AG09309 (cell line): ENCODE measurements around the gene LARP4.

ENCODE experiments used
- DNase-seq: peaks from one replicate; pipeline ENCODE4 v3.0.0-alpha.2; 2010; ENCODE audit warnings: low read depth
- H3K4me3 ChIP-seq: 2 replicates; pipeline ENCODE4 v1.5.1; 2011; ENCODE audit warnings: mild to moderate bottlenecking, low read depth, low read length, moderate library complexity; ENCODE audit not compliant: control insufficient read depth
- CTCF ChIP-seq: IDR thresholded peaks from 2 replicates; pipeline ENCODE4 v1.5.1; 2011; ENCODE audit warnings: mild to moderate bottlenecking, low read depth, low read length, inconsistent platforms; ENCODE audit not compliant: insufficient read depth, control insufficient read depth; ENCODE audit errors: missing control alignments

The LARP4 gene

DNA sequence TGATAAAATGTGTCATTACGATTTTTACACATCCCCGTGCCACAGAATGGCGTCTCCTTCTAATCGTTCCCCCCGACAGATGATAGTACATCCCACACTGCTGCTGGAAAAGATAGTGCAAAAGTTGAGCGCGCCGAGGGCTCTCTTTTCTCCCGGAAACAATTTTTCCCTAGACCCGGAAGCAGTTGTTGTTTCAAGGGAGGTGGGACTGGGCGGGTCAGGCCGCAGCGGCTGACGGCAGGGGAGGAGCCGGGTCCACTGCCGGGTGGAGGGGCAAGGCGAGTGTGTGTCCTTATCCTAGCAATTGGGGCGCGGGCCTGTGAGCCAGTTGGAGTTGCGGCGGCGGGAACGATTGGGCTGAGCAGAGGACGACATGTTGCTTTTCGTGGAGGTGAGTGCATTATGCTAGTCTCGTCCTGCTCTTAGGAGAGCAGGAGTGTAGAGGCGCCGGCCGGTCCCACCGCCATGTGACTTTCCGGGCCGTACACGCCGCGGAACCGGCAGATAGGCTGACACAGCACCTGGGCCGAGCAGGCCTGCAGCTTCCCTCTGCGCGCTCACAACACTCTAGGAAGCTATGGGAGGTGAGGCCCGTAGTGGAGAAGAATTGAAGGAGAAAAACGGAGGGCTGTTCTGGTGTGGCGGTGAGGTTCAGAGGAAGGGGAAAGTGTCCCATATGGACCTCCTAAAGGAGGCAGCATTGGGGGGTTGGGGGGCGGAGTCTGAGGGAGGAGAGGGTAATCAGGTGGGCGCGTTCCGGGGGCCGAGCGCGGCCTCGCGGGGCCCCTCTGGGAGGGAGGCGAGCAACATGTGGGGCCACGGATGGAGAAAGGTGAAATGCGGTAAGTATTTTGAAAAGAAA is at the start of gene LARP4:
Gene LARP4, plus strand, starts transcription at position 248 of the 862 bp plus-strand sequence. Its CDS starts 126 bp downstream, at position 374.
- peak; percentile 51 for DNase-seq
- TF ChIP-seq CTCF: no peak
- H3K4me3 ChIP-seq: peak within 1 kb of the TSS; percentile 98

DNA sequence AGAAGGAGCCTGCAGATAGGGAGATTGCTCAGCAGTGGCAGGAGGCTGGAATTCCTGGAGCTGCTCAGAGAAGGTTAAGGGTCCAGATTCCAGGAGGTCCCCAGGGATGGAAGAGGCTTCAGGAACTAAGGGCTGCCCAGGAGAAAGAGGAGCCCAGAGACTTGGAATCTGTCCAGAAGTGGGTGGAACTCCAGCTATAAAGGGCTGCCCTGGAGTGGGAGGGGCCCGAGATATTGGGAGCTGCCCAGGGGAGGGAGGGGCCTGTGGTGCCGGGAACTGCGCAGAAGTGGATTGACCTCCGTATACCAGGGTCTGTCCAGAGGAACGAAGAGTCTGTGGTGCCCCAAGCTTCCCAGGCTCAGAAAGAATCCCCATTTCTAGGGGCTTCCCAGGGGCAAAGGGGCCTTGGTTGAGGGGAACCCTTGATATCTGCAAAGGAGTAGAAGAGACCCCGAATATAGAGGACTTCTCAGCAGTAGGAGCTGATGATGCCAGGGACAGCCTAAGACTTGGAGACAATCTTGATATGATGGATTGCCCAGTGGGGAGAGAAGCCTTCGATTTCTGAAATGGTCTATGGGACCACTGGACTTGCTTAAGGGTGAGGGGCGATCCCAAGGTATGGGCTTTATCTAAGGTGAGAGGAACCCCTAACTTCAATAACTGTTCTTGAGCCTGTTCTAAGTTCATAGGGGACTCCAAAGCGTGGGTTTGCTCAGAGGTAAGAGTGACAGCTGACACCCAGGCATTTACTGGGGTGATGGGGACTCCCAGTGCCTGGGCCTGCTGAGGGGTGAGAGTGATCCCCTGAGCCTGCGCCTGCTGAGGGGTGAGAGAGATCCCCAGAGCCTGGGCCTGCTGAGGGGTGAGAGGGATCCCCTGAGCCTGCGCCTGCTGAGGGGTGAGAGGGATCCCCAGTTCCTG is 49.3 kb upstream of the LARP4 start:
- no peak for DNase-seq
- no peak for TF ChIP-seq CTCF

GRCh38 chr12:50353404-50353803 is 47.3 kb upstream of the LARP4 start:
- DNase-seq: no peak
- H3K4me3 ChIP-seq: no peak overlapping the region
- TF ChIP-seq CTCF: no peak

More for the DNA sequence above, 49.3 kb upstream of the LARP4 start:
- H3K4me3 ChIP-seq: no peak overlapping the region

DNA sequence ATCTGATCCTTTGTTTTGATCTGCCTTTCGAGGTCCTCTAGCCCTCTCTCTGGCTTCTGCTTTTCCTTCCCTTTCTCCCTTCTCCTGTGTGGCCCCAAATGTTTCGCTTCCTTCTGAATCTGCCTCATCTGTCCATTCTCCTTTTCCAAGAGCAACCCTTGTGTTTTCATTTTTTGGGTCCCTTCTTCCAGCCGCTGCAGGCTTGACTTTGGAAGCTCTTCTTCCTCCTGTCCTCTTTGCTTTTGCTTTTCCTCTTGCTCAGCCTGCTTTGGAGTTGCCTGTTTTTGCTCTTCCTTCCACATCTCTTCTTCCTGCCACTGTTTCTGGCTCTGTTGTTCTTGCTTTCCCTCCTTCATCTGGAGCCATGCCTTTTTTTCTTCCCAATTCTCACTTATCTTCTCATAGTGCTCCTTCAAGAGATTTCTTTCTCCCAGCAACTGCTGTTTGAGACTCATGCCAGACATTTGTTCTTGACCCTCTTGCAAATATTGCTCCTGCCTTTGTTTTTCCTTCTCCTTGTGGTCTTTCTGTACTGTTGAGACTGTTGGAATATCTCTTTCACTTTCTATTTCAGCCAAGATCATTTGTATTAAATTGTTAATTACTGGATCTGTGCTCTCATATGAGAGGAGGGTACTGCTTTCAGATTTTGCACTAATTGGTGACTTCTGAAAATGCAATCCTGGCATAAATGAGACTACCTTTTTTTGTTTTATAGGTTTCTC is 46.7 kb upstream of the LARP4 start:
- no peak for TF ChIP-seq CTCF
- no peak overlapping the region for H3K4me3 ChIP-seq
- DNase-seq: no peak

- TF ChIP-seq CTCF: no peak
- no peak for DNase-seq
- no peak overlapping the region for H3K4me3 ChIP-seq
Measured at GRCh38 chr12:50354908-50355307, 45.8 kb upstream of the LARP4 start.

DNA sequence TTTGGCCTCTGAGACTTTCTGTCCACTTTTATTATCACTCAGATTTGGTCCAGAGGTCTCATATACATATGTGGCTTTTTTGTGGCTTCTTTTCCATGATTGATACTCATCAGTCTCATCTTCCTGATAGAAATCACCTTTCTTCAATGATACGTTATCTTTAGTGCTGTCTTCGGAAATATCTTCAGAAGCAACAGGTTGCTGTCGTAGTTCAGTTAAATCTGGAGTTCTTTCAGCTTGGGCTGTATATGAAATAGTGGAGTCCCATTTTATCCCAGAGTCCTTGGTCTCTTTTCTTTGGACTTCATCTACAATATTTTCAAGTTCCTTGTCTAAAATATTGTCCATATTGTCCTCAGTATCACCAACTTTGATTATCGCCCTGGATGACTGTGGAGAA is 45.3 kb upstream of the LARP4 start:
- no peak overlapping the region for H3K4me3 ChIP-seq
- TF ChIP-seq CTCF: no peak
- no peak for DNase-seq
